Measurements from ENCODE around the gene TIMP2.
"Not testable (repeated sequence)": the region's sequence is repeated elsewhere in the genome, so short reads cannot be mapped to it uniquely, and the experiment has no call there.

TIMP2 gene

GRCh38 chr17:78925234-78925633 lies at the start of gene TIMP2:
TIMP2 (minus strand) TSS chr17:78925387; CDS start chr17:78925088, 299 bp downstream.
- peaks cover 13% of the 10 kb centered on the region for H3K4me1 Mint-ChIP-seq (ENCODE audit: low read depth)
- no peaks in the 10 kb centered on the region for H3K36me3 Mint-ChIP-seq (ENCODE audit: low read depth)
- no peak within 1 kb of the TSS for H3K27ac Mint-ChIP-seq
- no peaks in the 10 kb centered on the region for H3K9me3 Mint-ChIP-seq
- H3K27me3 Mint-ChIP-seq, result peaks cover 8% of the 10 kb centered on the region
- H3K4me3 Mint-ChIP-seq, result peak within 1 kb of the TSS; percentile 55

GRCh38 chr17:78973792-78974520 lies 48.8 kb upstream of the TIMP2 start:
- Mint-ChIP-seq H3K4me1 (ENCODE audit: low read depth) (peaks cover 21% of the 10 kb centered on the region), H3K27ac (no peak overlapping the region), H3K9me3 (no peaks in the 10 kb centered on the region), H3K4me3 (no peak overlapping the region), H3K36me3 (ENCODE audit: low read depth) (no peaks in the 10 kb centered on the region), H3K27me3 (no peaks in the 10 kb centered on the region)

GRCh38 chr17:78973196-78973595 lies 48.0 kb upstream of the TIMP2 start:
- Mint-ChIP-seq H3K9me3 (no peaks in the 10 kb centered on the region), H3K4me1 (ENCODE audit: low read depth) (peaks cover 18% of the 10 kb centered on the region), H3K27me3 (no peaks in the 10 kb centered on the region), H3K27ac (no peak overlapping the region), H3K4me3 (no peak overlapping the region), H3K36me3 (ENCODE audit: low read depth) (no peaks in the 10 kb centered on the region)

GRCh38 chr17:78972507-78973105 lies 47.4 kb upstream of the TIMP2 start:
- Mint-ChIP-seq H3K4me3 (no peak overlapping the region), H3K27me3 (no peaks in the 10 kb centered on the region), H3K4me1 (ENCODE audit: low read depth) (peaks cover 12% of the 10 kb centered on the region), H3K36me3 (ENCODE audit: low read depth) (no peaks in the 10 kb centered on the region), H3K9me3 (no peaks in the 10 kb centered on the region), H3K27ac (no peak overlapping the region)

GRCh38 chr17:78971756-78972506 lies 46.7 kb upstream of the TIMP2 start:
- Mint-ChIP-seq H3K4me3 (no peak overlapping the region), H3K36me3 (ENCODE audit: low read depth) (no peaks in the 10 kb centered on the region), H3K4me1 (ENCODE audit: low read depth) (peaks cover 7% of the 10 kb centered on the region), H3K27me3 (no peaks in the 10 kb centered on the region), H3K27ac (no peak overlapping the region), H3K9me3 (no peaks in the 10 kb centered on the region)

- no peaks in the 10 kb centered on the region for H3K9me3 Mint-ChIP-seq
- peaks cover 7% of the 10 kb centered on the region for H3K4me1 Mint-ChIP-seq (ENCODE audit: low read depth)
- H3K36me3 Mint-ChIP-seq (ENCODE audit: low read depth), result no peaks in the 10 kb centered on the region
- H3K27ac Mint-ChIP-seq, result no peak overlapping the region
- H3K27me3 Mint-ChIP-seq, result no peaks in the 10 kb centered on the region
- no peak overlapping the region for H3K4me3 Mint-ChIP-seq
Measured at GRCh38 chr17:78970834-78971755, 45.9 kb upstream of the TIMP2 start.

GRCh38 chr17:78969865-78970264 lies 44.7 kb upstream of the TIMP2 start:
- no peak overlapping the region for H3K4me3 Mint-ChIP-seq
- H3K36me3 Mint-ChIP-seq (ENCODE audit: low read depth), result no peaks in the 10 kb centered on the region
- peaks cover 7% of the 10 kb centered on the region for H3K4me1 Mint-ChIP-seq (ENCODE audit: low read depth)
- H3K27ac Mint-ChIP-seq, result no peak overlapping the region
- H3K9me3 Mint-ChIP-seq, result no peaks in the 10 kb centered on the region
- no peaks in the 10 kb centered on the region for H3K27me3 Mint-ChIP-seq

GRCh38 chr17:78967782-78968362 lies 42.7 kb upstream of the TIMP2 start:
- H3K27ac Mint-ChIP-seq, result no peak overlapping the region
- H3K27me3 Mint-ChIP-seq, result no peaks in the 10 kb centered on the region
- H3K4me1 Mint-ChIP-seq (ENCODE audit: low read depth), result peaks cover 7% of the 10 kb centered on the region
- H3K9me3 Mint-ChIP-seq, result no peaks in the 10 kb centered on the region
- H3K4me3 Mint-ChIP-seq, result no peak overlapping the region
- H3K36me3 Mint-ChIP-seq (ENCODE audit: low read depth), result no peaks in the 10 kb centered on the region

- no peaks in the 10 kb centered on the region for H3K36me3 Mint-ChIP-seq (ENCODE audit: low read depth)
- no peak overlapping the region for H3K4me3 Mint-ChIP-seq
- H3K27ac Mint-ChIP-seq, result no peak overlapping the region
- H3K9me3 Mint-ChIP-seq, result no peaks in the 10 kb centered on the region
- no peaks in the 10 kb centered on the region for H3K27me3 Mint-ChIP-seq
- peaks cover 7% of the 10 kb centered on the region for H3K4me1 Mint-ChIP-seq (ENCODE audit: low read depth)
Measured at GRCh38 chr17:78966910-78967600, 41.9 kb upstream of the TIMP2 start.

- H3K4me1 Mint-ChIP-seq (ENCODE audit: low read depth), result peaks cover 4% of the 10 kb centered on the region
- H3K9me3 Mint-ChIP-seq, result no peaks in the 10 kb centered on the region
- no peak overlapping the region for H3K27ac Mint-ChIP-seq
- no peak overlapping the region for H3K4me3 Mint-ChIP-seq
- H3K36me3 Mint-ChIP-seq (ENCODE audit: low read depth), result no peaks in the 10 kb centered on the region
- H3K27me3 Mint-ChIP-seq, result no peaks in the 10 kb centered on the region
Measured at GRCh38 chr17:78966123-78966813, 41.1 kb upstream of the TIMP2 start.

GRCh38 chr17:78965491-78965924 lies 40.3 kb upstream of the TIMP2 start:
- Mint-ChIP-seq H3K4me3 (no peak overlapping the region), H3K4me1 (ENCODE audit: low read depth) (no peaks in the 10 kb centered on the region), H3K36me3 (ENCODE audit: low read depth) (no peaks in the 10 kb centered on the region), H3K9me3 (no peaks in the 10 kb centered on the region), H3K27ac (no peak overlapping the region), H3K27me3 (no peaks in the 10 kb centered on the region)

GRCh38 chr17:78963378-78963777 lies 38.2 kb upstream of the TIMP2 start:
- H3K27ac Mint-ChIP-seq, result no peak overlapping the region
- no peaks in the 10 kb centered on the region for H3K4me1 Mint-ChIP-seq (ENCODE audit: low read depth)
- H3K9me3 Mint-ChIP-seq, result no peaks in the 10 kb centered on the region
- H3K36me3 Mint-ChIP-seq (ENCODE audit: low read depth), result no peaks in the 10 kb centered on the region
- H3K4me3 Mint-ChIP-seq, result no peak overlapping the region
- no peaks in the 10 kb centered on the region for H3K27me3 Mint-ChIP-seq

GRCh38 chr17:78962984-78963348 lies 37.8 kb upstream of the TIMP2 start:
- H3K9me3 Mint-ChIP-seq; H3K27me3 Mint-ChIP-seq; H3K4me3 Mint-ChIP-seq; H3K4me1 Mint-ChIP-seq (ENCODE audit: low read depth); H3K27ac Mint-ChIP-seq; H3K36me3 Mint-ChIP-seq (ENCODE audit: low read depth): not testable (repeated sequence)
